ENCODE data around the gene NLGN1. TPM values are rescaled to one million over a fixed set of nuclear protein-coding genes. Genes with fewer than 3 reads are reported as not detected.

NLGN1 gene
- total RNA-seq, 1 experiment from 2014 or later, result 0.85 TPM

- TF ChIP-seq POLR2AphosphoS5 (IDR thresholded peaks at IDR 0.05; ENCODE audit: low read depth, low read length) (no peak), SIN3A (IDR thresholded peaks at IDR 0.05; ENCODE audit: borderline replicate concordance, insufficient read depth, low read depth, low read length) (no peak), REST (IDR thresholded peaks at IDR 0.05; ENCODE audit: insufficient read depth in 1 of 2, low read depth in 2 of 2, low read length in 1 of 2) (no peak)
- H3K4me3 ChIP-seq (ENCODE audit: low read depth in 2 of 2, low read length in 2 of 2), result no peak overlapping the region
- H3K9me3 ChIP-seq (ENCODE audit: control insufficient read depth, insufficient read depth, low read depth, low read length), result no peaks in the 10 kb centered on the region
- H3K4me1 ChIP-seq (ENCODE audit: control insufficient read depth, insufficient read depth, low read length), result no peaks in the 10 kb centered on the region
- BruUV-seq (replicated peaks), result no TSS peak
- no peak for DNase-seq (ENCODE audit: low read depth, low spot score)
- no peak for ATAC-seq
- no peak overlapping the region for H3K27ac ChIP-seq (ENCODE audit: low read length)
- intact Hi-C loops (cut with micrococcal nuclease; ENCODE audit: unreplicated experiment), result no loop called here
- no peaks in the 10 kb centered on the region for H3K27me3 ChIP-seq (ENCODE audit: control insufficient read depth, insufficient read depth, low read length)
- no peaks in the 10 kb centered on the region for H3K36me3 ChIP-seq (ENCODE audit: control insufficient read depth, insufficient read depth, low read length)
- ChIA-PET CTCF (no interaction called here), POLR2A (no interaction called here)
- in situ Hi-C loops (cut with HindIII; ENCODE audit: low pct_unique_long_range_greater_than_20kb, low sequenced_read_pairs), result no loop called here
Measured at GRCh38 chr3:173920386-173920785, 522.8 kb downstream of the NLGN1 start.

DNA sequence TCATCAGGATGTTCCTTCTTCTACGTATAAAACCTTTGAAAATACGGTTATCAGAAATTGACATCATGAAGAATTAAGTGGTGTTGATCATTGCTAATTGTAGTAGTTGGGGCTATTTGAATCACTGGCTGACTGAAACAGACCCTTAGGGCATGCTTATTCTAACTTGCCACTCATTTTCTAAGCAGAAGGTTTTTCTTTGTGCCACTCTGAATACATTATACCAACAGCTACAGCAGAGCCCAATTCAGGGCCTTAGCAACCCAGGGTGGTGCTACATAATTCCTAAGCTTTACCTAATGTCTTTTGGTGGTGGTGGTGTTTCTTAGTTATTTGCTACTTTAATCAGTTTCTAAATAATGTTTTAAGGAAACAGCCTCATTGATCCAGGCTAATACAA is 524.2 kb downstream of the NLGN1 start:
- DNase-seq (ENCODE audit: low read depth, low spot score) (no peak), ATAC-seq (no peak)
- Histone ChIP-seq H3K4me1 (ENCODE audit: control insufficient read depth, insufficient read depth, low read length) (no peaks in the 10 kb centered on the region), H3K9me3 (ENCODE audit: control insufficient read depth, insufficient read depth, low read depth, low read length) (no peaks in the 10 kb centered on the region), H3K27ac (ENCODE audit: low read length) (no peak overlapping the region), H3K27me3 (ENCODE audit: control insufficient read depth, insufficient read depth, low read length) (no peaks in the 10 kb centered on the region), H3K4me3 (ENCODE audit: low read depth in 2 of 2, low read length in 2 of 2) (no peak overlapping the region), H3K36me3 (ENCODE audit: control insufficient read depth, insufficient read depth, low read length) (no peaks in the 10 kb centered on the region)
- POLR2A ChIA-PET, result no interaction called here
- BruUV-seq (replicated peaks), result no TSS peak
- CTCF ChIA-PET, result no interaction called here
- intact Hi-C loops (cut with micrococcal nuclease; ENCODE audit: unreplicated experiment) (no loop called here), in situ Hi-C loops (cut with HindIII; ENCODE audit: low pct_unique_long_range_greater_than_20kb, low sequenced_read_pairs) (no loop called here)
- TF ChIP-seq POLR2AphosphoS5 (IDR thresholded peaks at IDR 0.05; ENCODE audit: low read depth, low read length), result no peak
- no peak for TF ChIP-seq SIN3A (IDR thresholded peaks at IDR 0.05; ENCODE audit: borderline replicate concordance, insufficient read depth, low read depth, low read length)
- no peak for TF ChIP-seq CTCF (IDR thresholded peaks at IDR 0.05)
- TF ChIP-seq TCF7L2 (IDR thresholded peaks at IDR 0.05; ENCODE audit: low read depth, low read length), result no peak
- no peak for TF ChIP-seq REST (IDR thresholded peaks at IDR 0.05; ENCODE audit: insufficient read depth in 1 of 2, low read depth in 2 of 2, low read length in 1 of 2)

Measured in Panc1 (cell line).